Fibroblast of pulmonary artery (primary cell): ENCODE measurements around the gene OR13D1.
A peak's percentile ranks its signal among the peaks of the same experiment; 100 is the strongest.
"Not testable (repeated sequence)": the region's sequence is repeated elsewhere in the genome, so short reads cannot be mapped to it uniquely, and the experiment has no call there.

Source experiments
- DNase-seq: peaks from one replicate; pipeline ENCODE4 v3.0.0-alpha.2; 2010; ENCODE audit warnings: low read depth
- H3K4me3 ChIP-seq: replicated peaks from 2 replicates; pipeline ENCODE4 v1.5.1; 2011; ENCODE audit warnings: low read depth, mild to moderate bottlenecking, control low read depth, low read length, moderate library complexity
- CTCF ChIP-seq: IDR thresholded peaks from 2 replicates; pipeline ENCODE4 v1.5.1; 2011; ENCODE audit warnings: mild to moderate bottlenecking, control low read depth, low read length, inconsistent platforms; ENCODE audit errors: missing control alignments

Gene OR13D1

GRCh38 chr9:104694218-104694617 is at the start of gene OR13D1:
TSS of gene OR13D1 (plus strand) at chr9:104694518. CDS start at chr9:104694518, 0 bp downstream.
- no peak for DNase-seq
- H3K4me3 ChIP-seq: no peak within 1 kb of the TSS
- TF ChIP-seq CTCF: no peak

GRCh38 chr9:104658496-104659195 is 35.7 kb upstream of the OR13D1 start:
- no peak overlapping the region for H3K4me3 ChIP-seq
- DNase-seq: no peak
- TF ChIP-seq CTCF: no peak

GRCh38 chr9:104675611-104676010 is 18.7 kb upstream of the OR13D1 start:
- no peak for DNase-seq
- TF ChIP-seq CTCF: no peak
- no peak overlapping the region for H3K4me3 ChIP-seq

GRCh38 chr9:104682642-104683041 is 11.7 kb upstream of the OR13D1 start:
- peak; percentile 48 for TF ChIP-seq CTCF
- peak; percentile 71 for DNase-seq
- H3K4me3 ChIP-seq: no peak overlapping the region

GRCh38 chr9:104686081-104686480 is 8.2 kb upstream of the OR13D1 start:
- no peak for TF ChIP-seq CTCF
- DNase-seq: no peak
- no peak overlapping the region for H3K4me3 ChIP-seq

- DNase-seq: no peak
- H3K4me3 ChIP-seq: no peak overlapping the region
- TF ChIP-seq CTCF: no peak
These were observed 6.0 kb downstream of the OR13D1 start for GRCh38 chr9:104700306-104700705.

GRCh38 chr9:104708737-104709136 is 14.4 kb downstream of the OR13D1 start:
- not testable (repeated sequence) for DNase-seq, H3K4me3 ChIP-seq
